GM23338 (cell line): Measurements from ENCODE around the gene TMEM106C. TPM values are rescaled to one million over a fixed set of nuclear protein-coding genes. Genes with fewer than 3 reads are reported as not detected.

Source experiments
- ATAC-seq: fragments of 200-7000 bp; cut with Tn5 transposase; 3 replicates; pipeline ENCODE4 v1.9.1; 2020
- DNase-seq: peaks from one replicate; pipeline ENCODE4 v3.0.0-alpha.2; 2015; ENCODE audit warnings: low spot score
- H2AFZ ChIP-seq: fragments of 200-600 bp; sonication (generic); 2 replicates; pipeline ENCODE4 v1.8.0; 2016; ENCODE audit warnings: antibody characterized with exemption, mild to moderate bottlenecking, moderate library complexity
- H3F3A ChIP-seq: fragments of 200-600 bp; sonication (generic); replicated peaks from 2 replicates; pipeline ENCODE4 v1.8.0; 2017; ENCODE audit warnings: antibody characterized with exemption, mixed run types, low read depth
- H3K27ac ChIP-seq: fragments of 200-600 bp; sonication (generic); 2 replicates; pipeline ENCODE4 v1.6.1; 2016; ENCODE audit warnings: low read depth
- H3K27me3 ChIP-seq: fragments of 200-600 bp; sonication (generic); 2 replicates; pipeline ENCODE4 v1.8.0; 2016; ENCODE audit warnings: mild to moderate bottlenecking, mixed run types, moderate library complexity; ENCODE audit not compliant: insufficient read depth
- H3K36me3 ChIP-seq: fragments of 200-600 bp; sonication (generic); 2 replicates; pipeline ENCODE4 v1.8.0; 2016; ENCODE audit warnings: mild to moderate bottlenecking; ENCODE audit not compliant: insufficient read depth
- H3K4me1 ChIP-seq: fragments of 200-600 bp; sonication (generic); 2 replicates; pipeline ENCODE4 v1.8.0; 2016; ENCODE audit warnings: mild to moderate bottlenecking, moderate library complexity; ENCODE audit not compliant: insufficient read depth
- H3K4me2 ChIP-seq: fragments of 200-600 bp; sonication (generic); 2 replicates; pipeline ENCODE4 v1.7.1; 2017; ENCODE audit warnings: mixed run types
- H3K4me3 ChIP-seq: fragments of 200-600 bp; sonication (generic); 2 replicates; pipeline ENCODE4 v1.6.1; 2016; ENCODE audit warnings: mixed run types
- H3K79me2 ChIP-seq: fragments of 200-600 bp; sonication (generic); replicated peaks from 2 replicates; pipeline ENCODE4 v1.8.0; 2017; ENCODE audit warnings: mild to moderate bottlenecking; ENCODE audit not compliant: insufficient read depth
- H3K9me2 ChIP-seq: fragments of 200-600 bp; sonication (generic); 2 replicates; pipeline ENCODE4 v1.8.0; 2017; ENCODE audit not compliant: insufficient read depth
- H4K20me1 ChIP-seq: fragments of 200-600 bp; sonication (generic); replicated peaks from 2 replicates; pipeline ENCODE4 v1.8.0; 2017; ENCODE audit warnings: mild to moderate bottlenecking; ENCODE audit not compliant: insufficient read depth
- H3K27ac Mint-ChIP-seq: 2 replicates; pipeline ENCODE4 v1.8.0; 2020; ENCODE audit warnings: inconsistent platforms, mild to moderate bottlenecking, moderate library complexity, mixed read lengths
- H3K27me3 Mint-ChIP-seq: 3 replicates; pipeline ENCODE4 v1.8.0; 2022; ENCODE audit warnings: low read depth, mild to moderate bottlenecking, moderate library complexity, mixed read lengths, inconsistent platforms; ENCODE audit not compliant: insufficient read depth, poor library complexity
- H3K36me3 Mint-ChIP-seq: 3 replicates; pipeline ENCODE4 v1.8.0; 2021; ENCODE audit warnings: low read depth, mild to moderate bottlenecking, inconsistent platforms, moderate library complexity, mixed read lengths
- H3K4me1 Mint-ChIP-seq: 3 replicates; pipeline ENCODE4 v1.8.0; 2020; ENCODE audit warnings: mild to moderate bottlenecking, inconsistent platforms, mixed read lengths
- H3K4me3 Mint-ChIP-seq: 3 replicates; pipeline ENCODE4 v1.8.0; 2021; ENCODE audit warnings: moderate library complexity, mild to moderate bottlenecking, inconsistent platforms, mixed read lengths
- H3K9me3 Mint-ChIP-seq: 3 replicates; pipeline ENCODE4 v1.8.0; 2020; ENCODE audit warnings: moderate library complexity, mild to moderate bottlenecking, inconsistent platforms, mixed read lengths
- CREB1 ChIP-seq: fragments of 250-450 bp; sonication (Bioruptor Pico); IDR thresholded peaks from 2 replicates; pipeline ENCODE4 v1.5.0; 2020; ENCODE audit warnings: low read depth, mild to moderate bottlenecking, moderate library complexity
- EZH2 ChIP-seq: fragments of 200-600 bp; sonication (generic); IDR thresholded peaks from one replicate; pipeline ENCODE4 v1.8.0; 2017; ENCODE audit warnings: antibody characterized with exemption, mild to moderate bottlenecking, low read depth; ENCODE audit not compliant: unreplicated experiment
- EZH2phosphoT487 ChIP-seq: fragments of 200-600 bp; sonication (generic); IDR thresholded peaks from one replicate; pipeline ENCODE4 v1.8.1; 2018; ENCODE audit warnings: antibody characterized with exemption; ENCODE audit not compliant: unreplicated experiment
- JUNB ChIP-seq: IDR thresholded peaks from one replicate; pipeline ENCODE4 v1.6.1; 2016; ENCODE audit warnings: antibody characterized with exemption; ENCODE audit not compliant: unreplicated experiment
- NANOG ChIP-seq: IDR thresholded peaks from 2 replicates; pipeline ENCODE4 v1.6.1; 2016; ENCODE audit warnings: antibody characterized with exemption, borderline replicate concordance
- POLR2AphosphoS5 ChIP-seq: IDR thresholded peaks from 2 replicates; pipeline ENCODE4 v1.6.1; 2016; ENCODE audit warnings: antibody characterized with exemption, low read depth
- STAT1 ChIP-seq: IDR thresholded peaks from one replicate; pipeline ENCODE4 v1.6.1; 2016; ENCODE audit warnings: antibody characterized with exemption; ENCODE audit not compliant: unreplicated experiment
- ZNF114 ChIP-seq: fragments of 250-450 bp; sonication (Bioruptor Pico); IDR thresholded peaks from 2 replicates; pipeline ENCODE4 v1.5.0; 2020; ENCODE audit warnings: mild to moderate bottlenecking, moderate library complexity
- ZNF331 ChIP-seq: fragments of 250-450 bp; sonication (Bioruptor Pico); IDR thresholded peaks from 2 replicates; pipeline ENCODE4 v1.5.0; 2020; ENCODE audit warnings: low read depth, mild to moderate bottlenecking, moderate library complexity
- polyA plus RNA-seq: library from polyadenylated mRNA; unstranded; fragments of >200 nt; fragmentation: Nextera tagmentation; extraction: Ambion mirVana; gene quantifications from 2 replicates; pipeline ENCODE4 v1.2.1, GENCODE V29; 2016
- total RNA-seq: library from RNA; depleted of rRNA; stranded (reverse); fragments of >200 nt; shearing (Covaris generic); gene quantifications from 2 replicates; pipeline ENCODE4 v1.2.3, GENCODE V29; 2014
- TF ChIP-seq, protein P1 (sequence below): fragments of 250-450 bp; sonication (Bioruptor Pico); IDR thresholded peaks from 2 replicates; pipeline ENCODE4 v1.5.0; 2020; ENCODE audit warnings: mild to moderate bottlenecking, moderate library complexity
- TF ChIP-seq, protein P2 (sequence below): IDR thresholded peaks from one replicate; pipeline ENCODE4 v1.6.1; 2018; ENCODE audit warnings: antibody characterized with exemption; ENCODE audit not compliant: unreplicated experiment
- TF ChIP-seq, protein P3 (sequence below), 2 experiments: fragments of 200-600 bp in 1 of 2; sonication (generic) in 1 of 2; conservative IDR thresholded peaks; 2 replicates each; pipeline versions ENCODE4 v1.5.1 to v1.6.1; 2016 to 2017; ENCODE audit warnings: antibody characterized with exemption in 2 of 2, low read depth in 2 of 2, mild to moderate bottlenecking in 2 of 2, moderate library complexity in 1 of 2
- TF ChIP-seq, protein P4 (sequence below): IDR thresholded peaks from 2 replicates; pipeline ENCODE4 v1.6.1; 2016; ENCODE audit warnings: antibody characterized with exemption

Gene TMEM106C
- total and polyA plus RNA-seq, 2 experiments from 2014 or later, result 43.5 to 83.7 TPM

DNA sequence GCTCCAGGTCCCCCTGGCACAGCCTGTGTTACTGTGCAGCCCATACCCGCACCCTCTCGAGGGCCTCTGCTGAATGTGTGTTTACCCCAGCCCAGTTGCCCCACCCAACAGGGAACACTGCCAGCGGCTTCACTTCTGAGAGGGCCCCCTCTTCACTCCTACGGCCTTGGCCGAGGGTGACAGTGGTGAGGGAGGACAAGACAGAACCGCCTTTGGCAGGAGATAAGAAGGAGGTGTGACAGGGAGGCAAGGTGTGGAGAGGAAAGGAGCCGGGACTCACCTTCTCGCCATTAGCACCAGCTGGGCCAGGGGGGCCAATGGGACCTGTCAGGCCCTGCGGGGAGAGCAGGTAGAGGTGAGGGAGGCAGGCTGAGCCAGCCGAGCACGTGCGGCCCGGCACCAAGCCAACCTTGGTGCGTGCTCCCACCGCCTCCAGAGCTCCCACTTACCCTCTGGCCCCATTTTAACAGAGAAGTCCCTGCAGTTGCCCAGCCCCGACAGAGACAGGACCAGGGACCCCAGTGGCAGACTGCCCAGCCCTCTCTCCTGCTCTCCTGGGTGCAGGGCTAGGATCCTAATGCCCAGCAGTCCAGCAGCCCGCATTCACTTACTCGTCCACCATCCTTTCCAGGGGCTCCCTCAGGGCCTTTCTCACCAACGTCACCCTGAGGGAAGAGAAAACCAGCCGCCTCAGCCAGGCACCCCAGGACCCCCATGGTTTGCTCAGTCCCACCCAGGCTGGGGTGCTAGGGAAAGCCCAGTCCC lies 18.3 kb downstream of the TMEM106C start:
- no peaks in the 10 kb centered on the region for H3K9me3 Mint-ChIP-seq
- no peak overlapping the region for H3K4me2 ChIP-seq
- no peak overlapping the region for H3K27ac Mint-ChIP-seq
- no peak overlapping the region for H2AFZ ChIP-seq
- TF ChIP-seq ZNF331 (CRISPR knock-in tag) (no peak), EZH2phosphoT487 (no peak), ZNF114 (CRISPR knock-in tag) (no peak), CREB1 (CRISPR knock-in tag) (no peak), EZH2 (no peak), STAT1 (no peak), NANOG (no peak), JUNB (no peak), POLR2AphosphoS5 (no peak)
- TF ChIP-seq, protein P1, sequence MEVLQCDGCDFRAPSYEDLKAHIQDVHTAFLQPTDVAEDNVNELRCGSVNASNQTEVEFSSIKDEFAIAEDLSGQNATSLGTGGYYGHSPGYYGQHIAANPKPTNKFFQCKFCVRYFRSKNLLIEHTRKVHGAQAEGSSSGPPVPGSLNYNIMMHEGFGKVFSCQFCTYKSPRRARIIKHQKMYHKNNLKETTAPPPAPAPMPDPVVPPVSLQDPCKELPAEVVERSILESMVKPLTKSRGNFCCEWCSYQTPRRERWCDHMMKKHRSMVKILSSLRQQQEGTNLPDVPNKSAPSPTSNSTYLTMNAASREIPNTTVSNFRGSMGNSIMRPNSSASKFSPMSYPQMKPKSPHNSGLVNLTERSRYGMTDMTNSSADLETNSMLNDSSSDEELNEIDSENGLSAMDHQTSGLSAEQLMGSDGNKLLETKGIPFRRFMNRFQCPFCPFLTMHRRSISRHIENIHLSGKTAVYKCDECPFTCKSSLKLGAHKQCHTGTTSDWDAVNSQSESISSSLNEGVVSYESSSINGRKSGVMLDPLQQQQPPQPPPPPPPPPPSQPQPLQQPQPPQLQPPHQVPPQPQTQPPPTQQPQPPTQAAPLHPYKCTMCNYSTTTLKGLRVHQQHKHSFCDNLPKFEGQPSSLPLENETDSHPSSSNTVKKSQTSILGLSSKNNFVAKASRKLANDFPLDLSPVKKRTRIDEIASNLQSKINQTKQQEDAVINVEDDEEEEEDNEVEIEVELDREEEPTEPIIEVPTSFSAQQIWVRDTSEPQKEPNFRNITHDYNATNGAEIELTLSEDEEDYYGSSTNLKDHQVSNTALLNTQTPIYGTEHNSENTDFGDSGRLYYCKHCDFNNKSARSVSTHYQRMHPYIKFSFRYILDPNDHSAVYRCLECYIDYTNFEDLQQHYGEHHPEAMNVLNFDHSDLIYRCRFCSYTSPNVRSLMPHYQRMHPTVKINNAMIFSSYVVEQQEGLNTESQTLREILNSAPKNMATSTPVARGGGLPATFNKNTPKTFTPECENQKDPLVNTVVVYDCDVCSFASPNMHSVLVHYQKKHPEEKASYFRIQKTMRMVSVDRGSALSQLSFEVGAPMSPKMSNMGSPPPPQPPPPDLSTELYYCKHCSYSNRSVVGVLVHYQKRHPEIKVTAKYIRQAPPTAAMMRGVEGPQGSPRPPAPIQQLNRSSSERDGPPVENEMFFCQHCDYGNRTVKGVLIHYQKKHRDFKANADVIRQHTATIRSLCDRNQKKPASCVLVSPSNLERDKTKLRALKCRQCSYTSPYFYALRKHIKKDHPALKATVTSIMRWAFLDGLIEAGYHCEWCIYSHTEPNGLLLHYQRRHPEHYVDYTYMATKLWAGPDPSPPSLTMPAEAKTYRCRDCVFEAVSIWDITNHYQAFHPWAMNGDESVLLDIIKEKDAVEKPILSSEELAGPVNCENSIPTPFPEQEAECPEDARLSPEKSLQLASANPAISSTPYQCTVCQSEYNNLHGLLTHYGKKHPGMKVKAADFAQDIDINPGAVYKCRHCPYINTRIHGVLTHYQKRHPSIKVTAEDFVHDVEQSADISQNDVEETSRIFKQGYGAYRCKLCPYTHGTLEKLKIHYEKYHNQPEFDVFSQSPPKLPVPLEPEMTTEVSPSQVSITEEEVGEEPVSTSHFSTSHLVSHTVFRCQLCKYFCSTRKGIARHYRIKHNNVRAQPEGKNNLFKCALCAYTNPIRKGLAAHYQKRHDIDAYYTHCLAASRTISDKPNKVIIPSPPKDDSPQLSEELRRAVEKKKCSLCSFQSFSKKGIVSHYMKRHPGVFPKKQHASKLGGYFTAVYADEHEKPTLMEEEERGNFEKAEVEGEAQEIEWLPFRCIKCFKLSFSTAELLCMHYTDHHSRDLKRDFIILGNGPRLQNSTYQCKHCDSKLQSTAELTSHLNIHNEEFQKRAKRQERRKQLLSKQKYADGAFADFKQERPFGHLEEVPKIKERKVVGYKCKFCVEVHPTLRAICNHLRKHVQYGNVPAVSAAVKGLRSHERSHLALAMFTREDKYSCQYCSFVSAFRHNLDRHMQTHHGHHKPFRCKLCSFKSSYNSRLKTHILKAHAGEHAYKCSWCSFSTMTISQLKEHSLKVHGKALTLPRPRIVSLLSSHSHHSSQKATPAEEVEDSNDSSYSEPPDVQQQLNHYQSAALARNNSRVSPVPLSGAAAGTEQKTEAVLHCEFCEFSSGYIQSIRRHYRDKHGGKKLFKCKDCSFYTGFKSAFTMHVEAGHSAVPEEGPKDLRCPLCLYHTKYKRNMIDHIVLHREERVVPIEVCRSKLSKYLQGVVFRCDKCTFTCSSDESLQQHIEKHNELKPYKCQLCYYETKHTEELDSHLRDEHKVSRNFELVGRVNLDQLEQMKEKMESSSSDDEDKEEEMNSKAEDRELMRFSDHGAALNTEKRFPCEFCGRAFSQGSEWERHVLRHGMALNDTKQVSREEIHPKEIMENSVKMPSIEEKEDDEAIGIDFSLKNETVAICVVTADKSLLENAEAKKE (CRISPR knock-in tag), result no peak
- TF ChIP-seq, protein P2, sequence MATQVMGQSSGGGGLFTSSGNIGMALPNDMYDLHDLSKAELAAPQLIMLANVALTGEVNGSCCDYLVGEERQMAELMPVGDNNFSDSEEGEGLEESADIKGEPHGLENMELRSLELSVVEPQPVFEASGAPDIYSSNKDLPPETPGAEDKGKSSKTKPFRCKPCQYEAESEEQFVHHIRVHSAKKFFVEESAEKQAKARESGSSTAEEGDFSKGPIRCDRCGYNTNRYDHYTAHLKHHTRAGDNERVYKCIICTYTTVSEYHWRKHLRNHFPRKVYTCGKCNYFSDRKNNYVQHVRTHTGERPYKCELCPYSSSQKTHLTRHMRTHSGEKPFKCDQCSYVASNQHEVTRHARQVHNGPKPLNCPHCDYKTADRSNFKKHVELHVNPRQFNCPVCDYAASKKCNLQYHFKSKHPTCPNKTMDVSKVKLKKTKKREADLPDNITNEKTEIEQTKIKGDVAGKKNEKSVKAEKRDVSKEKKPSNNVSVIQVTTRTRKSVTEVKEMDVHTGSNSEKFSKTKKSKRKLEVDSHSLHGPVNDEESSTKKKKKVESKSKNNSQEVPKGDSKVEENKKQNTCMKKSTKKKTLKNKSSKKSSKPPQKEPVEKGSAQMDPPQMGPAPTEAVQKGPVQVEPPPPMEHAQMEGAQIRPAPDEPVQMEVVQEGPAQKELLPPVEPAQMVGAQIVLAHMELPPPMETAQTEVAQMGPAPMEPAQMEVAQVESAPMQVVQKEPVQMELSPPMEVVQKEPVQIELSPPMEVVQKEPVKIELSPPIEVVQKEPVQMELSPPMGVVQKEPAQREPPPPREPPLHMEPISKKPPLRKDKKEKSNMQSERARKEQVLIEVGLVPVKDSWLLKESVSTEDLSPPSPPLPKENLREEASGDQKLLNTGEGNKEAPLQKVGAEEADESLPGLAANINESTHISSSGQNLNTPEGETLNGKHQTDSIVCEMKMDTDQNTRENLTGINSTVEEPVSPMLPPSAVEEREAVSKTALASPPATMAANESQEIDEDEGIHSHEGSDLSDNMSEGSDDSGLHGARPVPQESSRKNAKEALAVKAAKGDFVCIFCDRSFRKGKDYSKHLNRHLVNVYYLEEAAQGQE, result no peak
- TF ChIP-seq, protein P3, sequence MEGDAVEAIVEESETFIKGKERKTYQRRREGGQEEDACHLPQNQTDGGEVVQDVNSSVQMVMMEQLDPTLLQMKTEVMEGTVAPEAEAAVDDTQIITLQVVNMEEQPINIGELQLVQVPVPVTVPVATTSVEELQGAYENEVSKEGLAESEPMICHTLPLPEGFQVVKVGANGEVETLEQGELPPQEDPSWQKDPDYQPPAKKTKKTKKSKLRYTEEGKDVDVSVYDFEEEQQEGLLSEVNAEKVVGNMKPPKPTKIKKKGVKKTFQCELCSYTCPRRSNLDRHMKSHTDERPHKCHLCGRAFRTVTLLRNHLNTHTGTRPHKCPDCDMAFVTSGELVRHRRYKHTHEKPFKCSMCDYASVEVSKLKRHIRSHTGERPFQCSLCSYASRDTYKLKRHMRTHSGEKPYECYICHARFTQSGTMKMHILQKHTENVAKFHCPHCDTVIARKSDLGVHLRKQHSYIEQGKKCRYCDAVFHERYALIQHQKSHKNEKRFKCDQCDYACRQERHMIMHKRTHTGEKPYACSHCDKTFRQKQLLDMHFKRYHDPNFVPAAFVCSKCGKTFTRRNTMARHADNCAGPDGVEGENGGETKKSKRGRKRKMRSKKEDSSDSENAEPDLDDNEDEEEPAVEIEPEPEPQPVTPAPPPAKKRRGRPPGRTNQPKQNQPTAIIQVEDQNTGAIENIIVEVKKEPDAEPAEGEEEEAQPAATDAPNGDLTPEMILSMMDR (conservative IDR thresholded peaks at IDR 0.05; ENCODE audit: low read depth in 2 of 2), result no peak
- TF ChIP-seq, protein P4, sequence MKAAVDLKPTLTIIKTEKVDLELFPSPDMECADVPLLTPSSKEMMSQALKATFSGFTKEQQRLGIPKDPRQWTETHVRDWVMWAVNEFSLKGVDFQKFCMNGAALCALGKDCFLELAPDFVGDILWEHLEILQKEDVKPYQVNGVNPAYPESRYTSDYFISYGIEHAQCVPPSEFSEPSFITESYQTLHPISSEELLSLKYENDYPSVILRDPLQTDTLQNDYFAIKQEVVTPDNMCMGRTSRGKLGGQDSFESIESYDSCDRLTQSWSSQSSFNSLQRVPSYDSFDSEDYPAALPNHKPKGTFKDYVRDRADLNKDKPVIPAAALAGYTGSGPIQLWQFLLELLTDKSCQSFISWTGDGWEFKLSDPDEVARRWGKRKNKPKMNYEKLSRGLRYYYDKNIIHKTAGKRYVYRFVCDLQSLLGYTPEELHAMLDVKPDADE, result no peak
- no peak for DNase-seq
- no peak overlapping the region for H3K4me3 Mint-ChIP-seq
- no peak overlapping the region for H3K4me3 ChIP-seq
- no peaks in the 10 kb centered on the region for H3K79me2 ChIP-seq
- H3K9me2 ChIP-seq, result no peaks in the 10 kb centered on the region
- no peaks in the 10 kb centered on the region for H3K27me3 ChIP-seq
- H3K27me3 Mint-ChIP-seq, result peaks cover 31% of the 10 kb centered on the region
- no peaks in the 10 kb centered on the region; the same call in 2 of the 3 replicates for H3K36me3 Mint-ChIP-seq
- H4K20me1 ChIP-seq, result no peaks in the 10 kb centered on the region
- H3F3A ChIP-seq, result no peaks in the 10 kb centered on the region
- no peaks in the 10 kb centered on the region for H3K4me1 ChIP-seq
- H3K27ac ChIP-seq, result no peak overlapping the region
- ATAC-seq, result no peak
- H3K4me1 Mint-ChIP-seq, result 0 out of 3 replicates have a peak, but pooled peaks cover 6% of the 10 kb centered on the region
- H3K36me3 ChIP-seq, result no peaks in the 10 kb centered on the region
